GM18951 (cell line): ENCODE results near the gene PRRC1.

ENCODE experiments used
- POLR2A ChIP-seq: IDR thresholded peaks from 4 replicates; pipeline ENCODE4 v1.6.1; 2011; ENCODE audit warnings: mild to moderate bottlenecking; ENCODE audit not compliant: insufficient read length, insufficient read depth; ENCODE audit errors: extremely low read depth
- in situ Hi-C: fragments of 300-500 bp; cut with MboI; formaldehyde crosslinking; loops from one replicate; pipeline ENCODE4 v1.12.0; 2022; ENCODE audit warnings: low sequenced_read_pairs, mixed read lengths, inconsistent platforms; ENCODE audit not compliant: unreplicated experiment

The PRRC1 gene

GRCh38 chr5:127558273-127558672, 40.8 kb downstream of the PRRC1 start:
- in situ Hi-C loops, result loop anchor here (25.0 kb wide), 2 partner anchors 304 to 954 kb away; no protein-coding TSS in a partner anchor

DNA sequence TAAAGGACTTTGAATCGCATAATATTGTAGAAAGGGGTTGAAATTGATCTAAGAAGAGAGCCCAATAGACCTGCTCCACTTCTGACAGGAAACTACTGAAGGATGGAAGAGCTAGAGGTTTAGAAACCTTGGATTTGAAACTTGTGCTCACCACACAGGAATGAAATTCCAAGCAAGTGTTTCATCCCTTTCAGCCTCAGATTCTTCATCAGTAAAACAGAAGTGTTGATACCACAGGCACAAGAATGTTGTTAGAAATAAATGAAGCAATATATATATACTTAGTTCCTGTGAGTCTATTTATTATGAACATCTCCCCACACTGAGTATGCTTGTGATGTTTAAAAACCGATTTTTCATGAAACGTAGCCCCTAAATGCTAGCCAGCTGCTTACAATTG, 43.8 kb downstream of the PRRC1 start:
- TF ChIP-seq POLR2A, result no peak
- in situ Hi-C loops, result loop anchor here (5.0 to 25.0 kb wide), 4 partner anchors 196 to 951 kb away; no protein-coding TSS in a partner anchor

More at GRCh38 chr5:127558273-127558672, 40.8 kb downstream of the PRRC1 start:
- TF ChIP-seq POLR2A, result no peak

DNA sequence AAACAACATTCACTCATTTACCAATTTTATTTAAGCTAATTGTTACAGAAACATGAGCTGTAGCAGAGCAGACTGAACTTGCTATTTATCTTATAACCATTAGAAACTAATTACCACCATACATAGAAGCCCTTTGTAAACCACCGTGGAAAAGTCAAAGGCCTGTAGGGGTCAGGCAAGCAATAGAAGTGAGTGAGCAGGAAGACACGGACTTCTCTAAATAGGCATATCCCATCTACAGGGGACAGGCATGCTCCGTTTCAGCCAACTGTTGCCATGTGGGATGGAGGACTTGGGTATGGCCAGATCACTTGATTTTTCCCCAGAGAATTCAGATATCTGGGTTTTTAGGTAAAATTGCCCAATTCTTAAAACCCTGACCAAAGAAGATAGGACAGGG, 44.8 kb downstream of the PRRC1 start:
- in situ Hi-C loops, result loop anchor here (5.0 to 25.0 kb wide), 4 partner anchors 195 to 950 kb away; no protein-coding TSS in a partner anchor

GRCh38 chr5:127563136-127563535, 45.7 kb downstream of the PRRC1 start:
- no peak for TF ChIP-seq POLR2A
- in situ Hi-C loops, result loop anchor here (5.0 to 25.0 kb wide), 4 partner anchors 194 to 949 kb away; no protein-coding TSS in a partner anchor

More for the DNA sequence above, 44.8 kb downstream of the PRRC1 start:
- TF ChIP-seq POLR2A, result no peak

GRCh38 chr5:127564002-127564769, 46.7 kb downstream of the PRRC1 start:
- in situ Hi-C loops, result loop anchor here (5.0 to 25.0 kb wide), 4 partner anchors 193 to 948 kb away; no protein-coding TSS in a partner anchor
- no peak for TF ChIP-seq POLR2A

DNA sequence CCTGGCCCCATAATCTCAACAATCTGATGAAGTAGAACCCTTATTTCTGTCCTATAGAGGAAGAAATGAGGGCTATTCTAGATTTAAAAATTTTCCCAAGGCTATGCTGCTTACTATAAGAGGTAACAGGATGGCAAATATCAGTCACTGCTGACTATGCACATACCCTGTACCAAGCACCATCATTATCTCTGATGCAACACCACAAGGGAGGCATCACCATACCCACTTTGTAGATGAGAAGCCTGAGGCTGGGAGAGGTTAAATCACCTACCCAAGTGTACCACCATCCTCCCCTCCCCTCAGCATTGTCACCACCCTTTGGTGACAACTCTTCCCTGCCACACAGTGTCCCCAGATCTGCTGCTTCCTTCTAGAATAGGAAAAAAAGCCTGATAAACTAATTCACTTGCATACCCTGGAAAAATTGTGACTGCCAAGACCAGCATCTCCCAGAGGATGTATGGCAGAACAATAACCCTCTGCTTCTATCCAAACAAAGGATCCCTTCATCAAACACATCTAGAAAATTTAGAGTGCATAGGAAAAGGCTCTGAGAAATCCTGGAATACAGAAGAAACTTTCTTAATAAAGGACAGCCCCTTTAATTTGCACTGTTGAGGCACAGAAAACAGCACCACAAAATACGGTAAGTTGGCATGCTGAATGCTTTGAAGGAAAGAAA, 48.3 kb downstream of the PRRC1 start:
- TF ChIP-seq POLR2A, result no peak
- in situ Hi-C loops, result loop anchor here (25.0 kb wide), 2 partner anchors 297 to 947 kb away; no protein-coding TSS in a partner anchor

GRCh38 chr5:127567026-127567768, 49.8 kb downstream of the PRRC1 start:
- no peak for TF ChIP-seq POLR2A
- in situ Hi-C loops, result loop anchor here (25.0 kb wide), 2 partner anchors 295 to 945 kb away; no protein-coding TSS in a partner anchor

- in situ Hi-C loops, result loop anchor here (25.0 kb wide), 2 partner anchors 294 to 944 kb away; no protein-coding TSS in a partner anchor
- no peak for TF ChIP-seq POLR2A
Measured at GRCh38 chr5:127568166-127568565, 50.7 kb downstream of the PRRC1 start.

DNA sequence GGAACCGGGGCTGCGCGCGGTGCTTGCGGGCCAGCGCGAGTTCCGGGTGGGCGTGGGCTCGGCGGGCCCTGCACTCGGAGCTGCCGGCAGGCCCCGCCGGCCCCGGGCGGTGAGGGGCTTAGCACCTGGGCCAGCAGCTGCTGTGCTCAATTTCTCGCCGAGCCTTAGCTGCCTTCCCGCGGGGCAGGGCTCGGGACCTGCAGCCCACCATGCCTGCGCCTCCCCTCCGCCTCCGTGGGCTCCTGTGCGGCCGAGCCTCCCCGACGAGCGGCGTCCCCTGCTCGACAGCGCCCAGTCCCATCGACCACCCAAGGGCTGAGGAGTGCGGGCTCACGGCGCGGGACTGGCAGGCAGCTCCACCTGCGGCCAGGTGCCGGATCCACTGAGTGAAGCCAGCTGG, 52.0 kb downstream of the PRRC1 start:
- in situ Hi-C loops, result loop anchor here (25.0 kb wide), 2 partner anchors 293 to 943 kb away; no protein-coding TSS in a partner anchor

GRCh38 chr5:127571314-127572131, 54.1 kb downstream of the PRRC1 start:
- TF ChIP-seq POLR2A, result no peak
- in situ Hi-C loops, result loop anchor here (25.0 kb wide), 2 partner anchors 291 to 941 kb away; no protein-coding TSS in a partner anchor

DNA sequence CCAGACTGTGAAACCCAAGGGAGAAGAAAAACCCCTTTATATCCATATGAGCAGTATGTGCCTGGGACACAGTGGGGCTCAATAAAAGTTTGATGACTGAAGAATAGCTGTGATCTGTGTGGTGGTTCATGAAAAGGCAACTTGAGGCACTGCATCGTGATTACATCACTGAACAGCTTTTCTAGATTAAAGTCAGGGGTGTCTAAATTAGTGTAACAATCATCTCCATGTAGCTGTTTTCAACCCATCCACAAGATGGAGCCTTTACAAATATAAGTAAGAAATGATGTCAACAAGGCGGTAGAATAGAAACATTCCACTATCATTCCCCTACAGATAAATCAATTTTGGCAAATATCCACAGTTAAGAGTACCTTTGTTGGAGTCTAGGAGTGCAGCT, 55.5 kb downstream of the PRRC1 start:
- TF ChIP-seq POLR2A, result no peak
- in situ Hi-C loops, result loop anchor here (25.0 kb wide), 2 partner anchors 289 to 939 kb away; no protein-coding TSS in a partner anchor
